ENCODE results near the gene TIPIN.

GRCh38 chr15:66394915-66395314, 38.4 kb upstream of the TIPIN start:
- TF ChIP-seq POLR2A (IDR thresholded peaks at IDR 0.05; ENCODE audit: low read depth, low read length) (no peak), SPI1 (IDR thresholded peaks at IDR 0.05; ENCODE audit: low read depth, low read length) (no peak), POLR2AphosphoS5 (IDR thresholded peaks at IDR 0.05; ENCODE audit: low read depth, low read length) (no peak)
